HG03439 (cell line): ENCODE measurements around the gene WDR27.
A peak's percentile ranks its signal among the peaks of the same experiment; 100 is the strongest.
"Not testable (repeated sequence)": the region's sequence is repeated elsewhere in the genome, so short reads cannot be mapped to it uniquely, and the experiment has no call there.

Source experiments
- ATAC-seq: cut with Tn5 transposase; IDR thresholded peaks from one replicate; pipeline ENCODE4 v1.9.1; 2021; ENCODE audit warnings: mild to moderate bottlenecking, moderate library complexity; ENCODE audit not compliant: unreplicated experiment

Gene WDR27

GRCh38 chr6:169710009-169710408, 8.2 kb upstream of the WDR27 start:
- no peak for ATAC-seq

GRCh38 chr6:169709293-169709692, 7.5 kb upstream of the WDR27 start:
- no peak for ATAC-seq

GRCh38 chr6:169707772-169708171, 5.9 kb upstream of the WDR27 start:
- ATAC-seq = no peak

- ATAC-seq = no peak
Observed at GRCh38 chr6:169702840-169703246, 1.0 kb upstream of the WDR27 start.

- ATAC-seq = peak; percentile 8
Observed at GRCh38 chr6:169701311-169701953, 397 bp downstream of the WDR27 start.

- ATAC-seq = no peak
Observed at GRCh38 chr6:169700296-169700695, 1.5 kb downstream of the WDR27 start.

- not testable (repeated sequence) for ATAC-seq
Observed at GRCh38 chr6:169697115-169697514, 4.7 kb downstream of the WDR27 start.

GRCh38 chr6:169695131-169695530, 6.7 kb downstream of the WDR27 start:
- ATAC-seq = no peak

GRCh38 chr6:169692516-169692915, 9.3 kb downstream of the WDR27 start:
- ATAC-seq = no peak

- ATAC-seq = no peak
Observed at GRCh38 chr6:169691260-169691659, 10.6 kb downstream of the WDR27 start.

GRCh38 chr6:169689287-169689686, 12.5 kb downstream of the WDR27 start:
- ATAC-seq = no peak

- no peak for ATAC-seq
Observed at GRCh38 chr6:169685860-169686259, 16.0 kb downstream of the WDR27 start.

- ATAC-seq = no peak
Observed at GRCh38 chr6:169684056-169684455, 17.8 kb downstream of the WDR27 start.

GRCh38 chr6:169678342-169678741, 23.5 kb downstream of the WDR27 start:
- no peak for ATAC-seq

- no peak for ATAC-seq
Observed at GRCh38 chr6:169677096-169677495, 24.7 kb downstream of the WDR27 start.

- ATAC-seq = no peak
Observed at GRCh38 chr6:169675011-169675410, 26.8 kb downstream of the WDR27 start.

- no peak for ATAC-seq
Observed at GRCh38 chr6:169671563-169671962, 30.3 kb downstream of the WDR27 start.

GRCh38 chr6:169669889-169670288, 31.9 kb downstream of the WDR27 start:
- ATAC-seq = no peak

- ATAC-seq = no peak
Observed at GRCh38 chr6:169669147-169669546, 32.7 kb downstream of the WDR27 start.

- no peak for ATAC-seq
Observed at GRCh38 chr6:169668203-169668847, 33.5 kb downstream of the WDR27 start.

- no peak for ATAC-seq
Observed at GRCh38 chr6:169667716-169668115, 34.1 kb downstream of the WDR27 start.

GRCh38 chr6:169666441-169666840, 35.4 kb downstream of the WDR27 start:
- no peak for ATAC-seq

- no peak for ATAC-seq
Observed at GRCh38 chr6:169665289-169665688, 36.5 kb downstream of the WDR27 start.
